HepG2 (cell line): Measurements from ENCODE around the gene HMCN1. TPM values are rescaled to one million over a fixed set of nuclear protein-coding genes. Genes with fewer than 3 reads are reported as not detected.

Source experiments
- ATAC-seq: fragments of 200-7000 bp; cut with Tn5 transposase; 3 replicates; pipeline ENCODE4 v1.9.1; 2020; ENCODE audit warnings: mild to moderate bottlenecking, moderate library complexity
- BruUV-seq: library from RNA; stranded (reverse); fragments of 400-500 nt; replicated peaks from 2 replicates; lab custom pipeline; 2021; lab: Mats Ljungman, UMichigan
- CTCF ChIA-PET: fragments of 300-600 bp; formaldehyde crosslinking; extraction: SDS; loops from one replicate; lab custom pipeline; 2021; ENCODE audit warnings: low total read pairs, inconsistent platforms, low intra/inter-chr PET ratio; lab: Yijun Ruan, JAX
- POLR2A ChIA-PET: fragments of 350-600 bp; sonication (Branson Sonifier 250); formaldehyde crosslinking; loops from one replicate; lab custom pipeline; 2020; ENCODE audit warnings: antibody characterized with exemption, inconsistent platforms; lab: Yijun Ruan, JAX
- DNase-seq: peaks from one replicate; pipeline ENCODE4 v3.0.0-alpha.2; 2015; ENCODE audit warnings: low spot score
- FAIRE-seq: peaks from 3 replicates; lab custom pipeline; 2011; peaks lifted over from hg19 to GRCh38; lab: Jason Lieb, UNC
- H2AFZ ChIP-seq: one replicate; pipeline ENCODE4 v1.6.1; 2011; ENCODE audit warnings: low read length, inconsistent platforms
- H3K27ac ChIP-seq: fragments of 300-600 bp; 3 replicates; pipeline ENCODE4 v1.8.0; 2011; ENCODE audit warnings: mixed run types, mild to moderate bottlenecking, mixed read lengths, low read length, inconsistent platforms; ENCODE audit not compliant: insufficient read depth; ENCODE audit errors: extremely low read length
- H3K27me3 ChIP-seq, 2 experiments: fragments of 200-600 bp in 1 of 2; 2 replicates in 1 of 2; 3 replicates in 1 of 2; pipeline versions ENCODE4 v1.6.0 to v1.8.0; 2011; ENCODE audit warnings: low read length in 2 of 2, mild to moderate bottlenecking in 2 of 2, moderate library complexity in 2 of 2, inconsistent platforms in 1 of 2; ENCODE audit not compliant: insufficient read depth in 2 of 2, control insufficient read depth in 1 of 2
- H3K36me3 ChIP-seq, 2 experiments: fragments of 200-600 bp in 1 of 2; replicated peaks in 1 of 2; 2 replicates in 1 of 2; 3 replicates in 1 of 2; pipeline versions ENCODE4 v1.5.1 to v1.8.0; 2011; ENCODE audit warnings: low read length in 2 of 2, inconsistent platforms in 1 of 2; ENCODE audit not compliant: insufficient read depth in 2 of 2, control insufficient read depth in 1 of 2
- H3K4me1 ChIP-seq: 2 replicates; pipeline ENCODE4 v1.5.1; 2012; ENCODE audit warnings: low read length, inconsistent platforms; ENCODE audit not compliant: insufficient read depth
- H3K4me2 ChIP-seq: 2 replicates; pipeline ENCODE4 v1.6.0; 2011; ENCODE audit warnings: low read depth, low read length, inconsistent platforms
- H3K4me3 ChIP-seq, 3 experiments: fragments of 200-600 bp in 1 of 3; sonication (generic), shearing (Covaris generic) in 1 of 3; replicated peaks in 1 of 3; 2 replicates each; pipeline ENCODE4 v1.5.1; 2011 to 2016; ENCODE audit warnings: low read length in 3 of 3, inconsistent platforms in 2 of 3, low read depth in 2 of 3, mild to moderate bottlenecking in 2 of 3, control low read depth in 1 of 3, mixed read lengths in 1 of 3; ENCODE audit not compliant: insufficient read depth in 1 of 3
- H3K79me2 ChIP-seq: one replicate; pipeline ENCODE4 v1.6.1; 2011; ENCODE audit warnings: low read length, inconsistent platforms; ENCODE audit not compliant: insufficient read depth
- H3K9ac ChIP-seq: 2 replicates; pipeline ENCODE4 v1.6.0; 2011; ENCODE audit warnings: mild to moderate bottlenecking, low read depth, low read length, inconsistent platforms; ENCODE audit not compliant: insufficient read depth
- H3K9me3 ChIP-seq: 2 replicates; pipeline ENCODE4 v1.5.1; 2012; ENCODE audit warnings: mild to moderate bottlenecking, low read length
- H4K20me1 ChIP-seq: 2 replicates; pipeline ENCODE4 v1.6.0; 2011; ENCODE audit warnings: inconsistent platforms, mild to moderate bottlenecking, low read length, moderate library complexity; ENCODE audit not compliant: insufficient read depth
- CEBPB ChIP-seq: IDR thresholded peaks from 2 replicates; pipeline ENCODE4 v1.6.1; 2011; ENCODE audit warnings: low read depth, low read length, improper control_type of control experiment, borderline replicate concordance
- FOXJ3 ChIP-seq: sonication (generic); formaldehyde crosslinking; IDR thresholded peaks from 2 replicates; pipeline ENCODE4 v1.4.0; 2020; ENCODE audit warnings: missing genetic modification reagents, mild to moderate bottlenecking, borderline replicate concordance
- GTF3A ChIP-seq: sonication (generic); formaldehyde crosslinking; conservative IDR thresholded peaks from 2 replicates; pipeline ENCODE4 v1.4.0; 2020; ENCODE audit warnings: mild to moderate bottlenecking, missing genetic modification reagents
- KDM5B ChIP-seq: sonication (generic); formaldehyde crosslinking; IDR thresholded peaks from 2 replicates; pipeline ENCODE4 v1.4.0; 2020; ENCODE audit warnings: missing genetic modification reagents, mild to moderate bottlenecking, borderline replicate concordance
- KLF6 ChIP-seq: IDR thresholded peaks from 2 replicates; pipeline ENCODE4 v1.8.0; 2016; ENCODE audit warnings: missing biosample characterization, missing genetic modification reagents
- PLRG1 ChIP-seq: fragments of 450-650 bp; conservative IDR thresholded peaks from 2 replicates; pipeline ENCODE4 v1.6.1; 2016
- TAF1 ChIP-seq: sonication (generic); formaldehyde crosslinking; IDR thresholded peaks from 2 replicates; pipeline ENCODE4 v1.4.0; 2020; ENCODE audit warnings: missing genetic modification reagents
- TEAD2 ChIP-seq: sonication (generic); formaldehyde crosslinking; IDR thresholded peaks from 2 replicates; pipeline ENCODE4 v1.9.0; 2021; ENCODE audit warnings: missing genetic modification reagents
- TRAFD1 ChIP-seq: sonication (generic); formaldehyde crosslinking; IDR thresholded peaks from 2 replicates; pipeline ENCODE4 v1.5.1; 2020; ENCODE audit warnings: missing genetic modification reagents, mild to moderate bottlenecking, borderline replicate concordance
- ZNF274 ChIP-seq: sonication (generic); formaldehyde crosslinking; IDR thresholded peaks from 2 replicates; pipeline ENCODE4 v1.5.1; 2020; ENCODE audit warnings: mild to moderate bottlenecking, missing genetic modification reagents
- WGBS: methylation state at CpG from one replicate; pipeline ENCODE4 v1.1.6; 2017; ENCODE audit warnings: low lambda C conversion rate; 5-methylcytosine and 5-hydroxymethylcytosine counted together
- in situ Hi-C: cut with HindIII; loops from 2 replicates; pipeline ENCODE4 v1.10.0; 2017; ENCODE audit warnings: low pct_unique_long_range_greater_than_20kb; ENCODE audit not compliant: extremely low pct_ligation_motif_present
- intact Hi-C: fragments of 100-400 bp; cut with micrococcal nuclease; formaldehyde crosslinking; loops from one replicate; pipeline ENCODE4 v1.10.0; 2022; ENCODE audit not compliant: unreplicated experiment
- polyA plus RNA-seq, 8 experiments: library from polyadenylated mRNA; depleted of rRNA in 3 of 8; stranded (reverse) in 7 of 8; unstranded in 1 of 8; fragments of >200 nt; fragmentation: Illumina TruSeq in 4 of 8; extraction: Trizol in 4 of 8; gene quantifications; 2 replicates each; pipeline versions ENCODE4 v1.2.1 to v1.2.3, GENCODE V29; 2011 to 2016; ENCODE audit warnings: low read depth in 4 of 8, missing spikeins in 1 of 8, mixed read lengths in 1 of 8; ENCODE audit not compliant: insufficient read depth in 1 of 8
- total RNA-seq, 5 experiments: library from RNA; depleted of rRNA; stranded (reverse); fragments of >200 nt; fragmentation: Illumina TruSeq; extraction: Trizol; gene quantifications; 2 replicates each; pipeline ENCODE4 v1.2.3, GENCODE V29; 2016; ENCODE audit warnings: low read depth in 1 of 5

The HMCN1 gene
- total and polyA plus RNA-seq, 2 of the 13 experiments (the other 11 are each of a cell fraction or from before 2014, with no cell fraction given), result 0.03 TPM; not detected in 1

GRCh38 chr1:185696422-185697150 is 37.6 kb upstream of the HMCN1 start:
- WGBS, result 39% methylated on average over 4 of the region's 4 CpGs
- peaks cover 16% of the 10 kb centered on the region for H3K4me1 ChIP-seq
- ChIA-PET CTCF (no interaction called here), POLR2A (no interaction called here)
- no peaks in the 10 kb centered on the region for H4K20me1 ChIP-seq
- no TSS peak for BruUV-seq
- no peak for ATAC-seq
- no peak overlapping the region for H3K4me3 ChIP-seq
- TF ChIP-seq FOXJ3 (CRISPR knock-in tag), result no peak
- H3K27ac ChIP-seq, result no peak overlapping the region
- H3K9ac ChIP-seq, result no peak overlapping the region
- in situ Hi-C loops (loop anchor here (25.0 kb wide), 1 partner anchor 884 kb away; no protein-coding TSS in a partner anchor), intact Hi-C loops (no loop called here)
- no peak overlapping the region for H2AFZ ChIP-seq
- H3K27me3 ChIP-seq, result no peaks in the 10 kb centered on the region
- H3K4me2 ChIP-seq, result no peak overlapping the region
- DNase-seq, result no peak
- no peaks in the 10 kb centered on the region for H3K36me3 ChIP-seq
- no peaks in the 10 kb centered on the region for H3K9me3 ChIP-seq
- FAIRE-seq, result no peak
- H3K79me2 ChIP-seq, result no peaks in the 10 kb centered on the region

GRCh38 chr1:185699874-185700273 is 34.3 kb upstream of the HMCN1 start:
- Histone ChIP-seq H3K27me3 (no peaks in the 10 kb centered on the region), H3K4me1 (peaks cover 2% of the 10 kb centered on the region), H4K20me1 (no peaks in the 10 kb centered on the region), H3K27ac (no peak overlapping the region), H3K36me3 (no peaks in the 10 kb centered on the region)
- POLR2A ChIA-PET, result no interaction called here
- no peak for ATAC-seq
- intact Hi-C loops, result no loop called here
- DNase-seq, result no peak
- TF ChIP-seq TEAD2, result no peak
- no peak for TF ChIP-seq ZNF274 (CRISPR knock-in tag)
- no peak for TF ChIP-seq GTF3A
- no peak for TF ChIP-seq KDM5B (CRISPR knock-in tag)
- TF ChIP-seq CEBPB, result no peak
- TF ChIP-seq TRAFD1 (CRISPR knock-in tag), result no peak
- no peak for TF ChIP-seq PLRG1
- TF ChIP-seq KLF6 (CRISPR knock-in tag), result no peak
- no peak for TF ChIP-seq TAF1
- TF ChIP-seq, all 625 proteins: peak for 0
- no peaks in the 10 kb centered on the region for H3K79me2 ChIP-seq
- no peak overlapping the region for H3K4me2 ChIP-seq
- 24% methylated on average over 4 of the region's 4 CpGs for WGBS
- H2AFZ ChIP-seq, result no peak overlapping the region
- CTCF ChIA-PET, result no interaction called here
- no peak overlapping the region for H3K9ac ChIP-seq
- no peak for FAIRE-seq
- BruUV-seq, result no TSS peak
- in situ Hi-C loops, result loop anchor here (25.0 kb wide), 1 partner anchor 888 kb away; no protein-coding TSS in a partner anchor
- H3K9me3 ChIP-seq, result no peaks in the 10 kb centered on the region
- no peak overlapping the region for H3K4me3 ChIP-seq
